ENCODE results near the gene MISP. TPM values are rescaled to one million over a fixed set of nuclear protein-coding genes. Genes with fewer than 3 reads are reported as not detected.

The MISP gene
- total and polyA plus RNA-seq, 7 experiments from 2014 or later: not detected

DNA sequence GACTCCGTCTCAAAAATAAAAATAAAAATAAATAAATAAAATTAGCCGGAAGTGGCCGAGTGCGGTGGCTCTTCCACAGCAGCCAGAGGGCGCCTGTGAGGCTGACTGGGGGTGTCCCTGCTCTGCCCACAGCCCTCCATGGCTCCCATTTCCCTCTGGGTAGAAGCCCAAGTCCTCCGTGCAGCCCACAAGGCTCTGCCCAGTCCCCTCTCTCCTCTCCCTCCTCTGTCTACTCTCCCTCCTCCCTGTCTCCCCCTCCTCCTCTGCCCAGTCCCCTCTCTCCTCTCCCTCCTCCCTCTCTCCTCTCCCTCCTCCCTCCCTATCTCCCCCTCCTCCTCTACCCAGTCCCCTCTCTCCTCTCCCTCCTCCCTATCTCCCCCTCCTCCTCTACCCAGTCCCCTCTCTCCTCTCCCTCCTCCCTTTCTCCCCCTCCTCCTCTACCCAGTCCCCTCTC lies 20.4 kb downstream of the MISP start:
- peaks cover 0 to 4% (median 0%) of the 10 kb centered on the region in 7 donors for H3K4me1 Mint-ChIP-seq
- H3K4me3 Mint-ChIP-seq: no peak overlapping the region
- no peaks in the 10 kb centered on the region for H3K36me3 ChIP-seq (ENCODE audit: control insufficient read depth in 2 of 3, insufficient read depth in 3 of 3, low read length in 3 of 3)
- no peak overlapping the region for H3K27ac Mint-ChIP-seq
- ATAC-seq: peak; percentile 67
- no peaks in the 10 kb centered on the region for H3K36me3 Mint-ChIP-seq
- no peak overlapping the region for H3K27ac ChIP-seq (ENCODE audit: low read depth, low read length)
- peaks cover 0 to 8% (median 4%) of the 10 kb centered on the region in 5 donors for H3K27me3 Mint-ChIP-seq
- ChIA-PET POLR2A (interaction anchor here (1.0 kb wide), 1 partner anchor 162 kb away, joined by 3 read pairs; no protein-coding TSS in a partner anchor), CTCF (no interaction called here)
- H3K9me3 Mint-ChIP-seq: no peaks in the 10 kb centered on the region
- no peak overlapping the region for H3K4me3 ChIP-seq (ENCODE audit: low read length)
- no peaks in the 10 kb centered on the region for H3K4me1 ChIP-seq (ENCODE audit: control insufficient read depth in 2 of 2, insufficient read depth in 2 of 2, low read length in 2 of 2)
- DNase-seq: no peak
- no peaks in the 10 kb centered on the region for H3K9me3 ChIP-seq (ENCODE audit: control insufficient read depth in 2 of 3, low read length in 3 of 3)
- intact Hi-C loops (cut with micrococcal nuclease): loop anchor here (2.0 to 10.0 kb wide), 4 partner anchors 25 to 226 kb away; partner anchors contain the start of genes PTBP1 (in 1 of the 2) and WDR18 (in 1 of the 2)
- no peaks in the 10 kb centered on the region for H3K27me3 ChIP-seq (ENCODE audit: control insufficient read depth in 2 of 2, insufficient read depth in 2 of 2, low read length in 2 of 2)

DNA sequence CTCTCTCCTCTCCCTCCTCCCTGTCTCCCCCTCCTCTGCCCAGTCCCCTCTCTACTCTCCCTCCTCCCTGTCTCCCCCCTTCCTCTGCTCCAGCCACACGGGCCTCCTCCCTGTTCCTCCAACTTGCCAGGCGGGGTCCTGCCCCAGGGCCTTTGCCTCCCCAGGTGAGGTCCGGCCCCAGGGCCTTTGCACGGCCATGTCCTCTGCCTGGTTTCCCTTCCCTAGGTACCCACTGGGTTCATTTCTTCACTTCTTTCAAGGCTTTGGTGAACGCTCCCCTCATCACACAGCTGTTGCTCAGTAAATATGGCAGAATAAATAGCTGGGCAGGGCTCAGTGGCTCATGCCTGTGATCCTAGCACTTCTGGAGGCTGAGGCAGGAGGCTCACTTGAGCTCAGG lies 21.2 kb downstream of the MISP start:
- H3K4me1 Mint-ChIP-seq: peaks cover 0 to 4% (median 0%) of the 10 kb centered on the region in 7 donors

DNA sequence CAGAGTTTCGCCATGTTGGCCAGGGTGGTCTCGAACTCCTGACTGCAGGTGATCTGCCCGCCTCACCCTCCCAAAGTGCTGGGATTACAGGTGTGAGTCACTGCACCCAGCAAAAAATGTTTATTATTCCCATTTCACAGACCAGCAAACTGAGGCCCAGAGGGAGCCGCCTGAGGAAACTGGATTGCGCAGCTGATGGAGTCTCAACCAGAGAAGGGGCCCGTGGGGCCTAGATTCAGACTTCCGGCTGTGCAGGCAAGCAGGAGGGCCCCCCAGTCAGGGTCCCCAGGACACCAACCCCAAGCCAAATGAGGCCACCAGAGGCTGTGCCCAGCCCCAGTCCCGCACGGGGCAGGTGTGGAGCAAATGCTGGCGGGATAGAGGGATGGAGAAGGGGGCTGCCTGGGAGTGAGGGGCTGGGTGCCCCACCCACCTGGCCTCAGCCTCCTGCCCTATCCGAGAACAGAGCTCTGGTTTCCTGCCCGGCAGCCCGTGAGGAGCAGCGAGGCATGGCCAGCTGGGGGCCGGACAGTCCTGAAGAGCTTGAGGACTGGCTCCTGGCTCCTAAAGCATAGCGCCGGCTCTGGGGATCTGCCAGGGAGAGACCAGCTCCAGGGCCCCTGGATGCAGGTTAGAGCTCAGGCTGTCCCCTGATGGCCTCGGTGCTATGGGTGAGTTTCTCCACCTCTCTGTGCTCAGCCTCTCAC lies 22.0 kb downstream of the MISP start:
- Histone ChIP-seq H3K27ac (ENCODE audit: low read depth, low read length) (no peak overlapping the region), H3K36me3 (ENCODE audit: control insufficient read depth in 2 of 3, insufficient read depth in 3 of 3, low read length in 3 of 3) (no peaks in the 10 kb centered on the region), H3K4me1 (ENCODE audit: control insufficient read depth in 2 of 2, insufficient read depth in 2 of 2, low read length in 2 of 2) (no peaks in the 10 kb centered on the region), H3K9me3 (ENCODE audit: control insufficient read depth in 2 of 3, low read length in 3 of 3) (no peaks in the 10 kb centered on the region), H3K4me3 (ENCODE audit: low read length) (no peak overlapping the region), H3K27me3 (ENCODE audit: control insufficient read depth in 2 of 2, insufficient read depth in 2 of 2, low read length in 2 of 2) (no peaks in the 10 kb centered on the region)
- POLR2A ChIA-PET: interaction anchor here (0.6 kb wide), 1 partner anchor 265 kb away, joined by 3 read pairs; no protein-coding TSS in a partner anchor
- intact Hi-C loops (cut with micrococcal nuclease): loop anchor here (5.0 to 10.0 kb wide), 2 partner anchors 212 to 224 kb away; partner anchors contain the start of gene WDR18 (in 1 of the 2)
- ATAC-seq (no peak), DNase-seq (no peak)
- no peaks in the 10 kb centered on the region for H3K9me3 Mint-ChIP-seq
- H3K4me3 Mint-ChIP-seq: no peak overlapping the region
- H3K36me3 Mint-ChIP-seq: no peaks in the 10 kb centered on the region
- CTCF ChIA-PET: interaction anchor here (1.0 kb wide), 1 partner anchor 91 kb away, joined by 3 read pairs; no protein-coding TSS in a partner anchor
- peaks cover 0 to 8% (median 0%) of the 10 kb centered on the region in 5 donors for H3K27me3 Mint-ChIP-seq
- H3K27ac Mint-ChIP-seq: no peak overlapping the region
- peaks cover 0 to 4% (median 0%) of the 10 kb centered on the region in 7 donors for H3K4me1 Mint-ChIP-seq

More for the DNA sequence above, 21.2 kb downstream of the MISP start:
- intact Hi-C loops (cut with micrococcal nuclease): loop anchor here (5.0 to 10.0 kb wide), 2 partner anchors 213 to 225 kb away; partner anchors contain the start of gene WDR18 (in 1 of the 2)
- no peaks in the 10 kb centered on the region for H3K36me3 Mint-ChIP-seq
- ATAC-seq (no peak), DNase-seq (no peak)
- Histone ChIP-seq H3K27ac (ENCODE audit: low read depth, low read length) (no peak overlapping the region), H3K27me3 (ENCODE audit: control insufficient read depth in 2 of 2, insufficient read depth in 2 of 2, low read length in 2 of 2) (no peaks in the 10 kb centered on the region), H3K4me3 (ENCODE audit: low read length) (no peak overlapping the region), H3K9me3 (ENCODE audit: control insufficient read depth in 2 of 3, low read length in 3 of 3) (no peaks in the 10 kb centered on the region), H3K4me1 (ENCODE audit: control insufficient read depth in 2 of 2, insufficient read depth in 2 of 2, low read length in 2 of 2) (no peaks in the 10 kb centered on the region), H3K36me3 (ENCODE audit: control insufficient read depth in 2 of 3, insufficient read depth in 3 of 3, low read length in 3 of 3) (no peaks in the 10 kb centered on the region)
- CTCF ChIA-PET: no interaction called here
- H3K27ac Mint-ChIP-seq: peak overlapping the region in 2 of 9 donors; percentile 24 to 54
- H3K4me3 Mint-ChIP-seq: peak overlapping the region in 1 of 10 donors; percentile 33
- H3K27me3 Mint-ChIP-seq: peaks cover 0 to 8% (median 3%) of the 10 kb centered on the region in 5 donors
- H3K9me3 Mint-ChIP-seq: no peaks in the 10 kb centered on the region
- POLR2A ChIA-PET: interaction anchor here (0.6 kb wide), 1 partner anchor 265 kb away, joined by 3 read pairs; no protein-coding TSS in a partner anchor

DNA sequence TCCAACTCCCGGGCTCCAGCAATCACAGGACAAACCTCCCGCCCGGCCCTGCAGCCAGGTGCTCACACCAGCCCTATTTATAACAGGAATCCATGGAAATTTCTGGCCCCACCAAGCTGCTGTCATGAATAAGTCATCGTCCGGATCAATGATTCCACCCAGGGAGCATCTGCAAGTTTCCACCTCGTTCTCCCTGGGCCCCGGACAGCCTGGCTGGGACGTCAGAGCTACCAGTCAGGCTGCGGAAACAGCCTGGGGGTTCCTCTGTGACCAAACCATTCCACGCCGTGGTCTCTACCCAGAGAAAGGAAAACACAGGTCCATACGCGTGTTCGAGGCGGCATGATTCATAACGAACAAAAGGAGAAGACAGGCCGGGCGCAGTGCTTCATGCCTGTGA lies 25.6 kb downstream of the MISP start:
- Histone ChIP-seq H3K9me3 (ENCODE audit: control insufficient read depth in 2 of 3, low read length in 3 of 3) (no peaks in the 10 kb centered on the region), H3K4me1 (ENCODE audit: control insufficient read depth in 2 of 2, insufficient read depth in 2 of 2, low read length in 2 of 2) (no peaks in the 10 kb centered on the region), H3K27ac (ENCODE audit: low read depth, low read length) (no peak overlapping the region), H3K27me3 (ENCODE audit: control insufficient read depth in 2 of 2, insufficient read depth in 2 of 2, low read length in 2 of 2) (no peaks in the 10 kb centered on the region), H3K4me3 (ENCODE audit: low read length) (no peak overlapping the region), H3K36me3 (ENCODE audit: control insufficient read depth in 2 of 3, insufficient read depth in 3 of 3, low read length in 3 of 3) (no peaks in the 10 kb centered on the region)
- ATAC-seq: no peak
- Mint-ChIP-seq H3K27me3 (peaks cover 0 to 5% (median 0%) of the 10 kb centered on the region in 5 donors), H3K36me3 (no peaks in the 10 kb centered on the region), H3K4me1 (no peaks in the 10 kb centered on the region), H3K9me3 (peaks cover 0 to 2% (median 0%) of the 10 kb centered on the region in 11 donors), H3K4me3 (no peak overlapping the region), H3K27ac (no peak overlapping the region)
- POLR2A ChIA-PET: no interaction called here
- CTCF ChIA-PET: no interaction called here
- no peak for DNase-seq
- intact Hi-C loops (cut with micrococcal nuclease): loop anchor here in 1 of 2 donors (10.0 kb wide), 1 partner anchor 208 kb away; the partner anchor contains the start of gene WDR18

DNA sequence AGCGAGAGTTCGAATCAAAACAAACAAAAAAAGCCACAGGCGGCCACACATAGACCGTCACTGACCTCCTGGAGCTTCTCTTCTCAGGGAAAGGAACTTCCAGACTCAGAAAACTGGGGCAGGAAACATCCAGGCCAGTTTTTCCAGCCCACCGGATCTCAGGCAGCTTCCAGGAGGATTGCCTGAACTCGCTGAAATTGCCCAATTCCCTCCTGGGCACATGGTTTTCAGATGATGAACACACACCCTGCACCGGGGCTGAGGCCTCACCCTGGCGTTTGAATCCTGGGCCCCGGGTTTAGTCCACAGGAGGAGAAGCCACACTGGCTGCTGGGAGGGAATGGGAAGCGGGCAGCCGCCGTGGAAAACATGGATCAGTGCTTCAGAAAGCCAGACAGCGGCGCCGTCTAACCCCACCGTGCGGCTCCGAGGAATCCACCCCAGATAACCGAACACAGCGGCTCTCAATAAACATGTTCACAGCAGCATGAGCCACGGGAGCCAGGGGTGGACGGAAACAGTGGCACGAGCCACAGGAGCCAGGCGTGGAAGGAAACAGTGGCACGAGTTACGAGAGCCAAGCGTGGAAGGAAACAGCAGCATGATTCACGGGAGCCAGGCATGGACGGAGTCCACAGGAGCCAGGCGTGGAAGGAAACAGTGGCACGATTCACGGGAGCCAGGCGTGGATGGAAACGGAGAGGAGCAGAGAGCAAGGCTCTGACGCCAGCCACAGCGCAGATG lies 28.2 kb downstream of the MISP start:
- H3K27ac ChIP-seq (ENCODE audit: low read depth, low read length): no peak overlapping the region
- Mint-ChIP-seq H3K9me3 (peaks cover 0 to 2% (median 0%) of the 10 kb centered on the region in 11 donors), H3K36me3 (no peaks in the 10 kb centered on the region), H3K27ac (no peak overlapping the region), H3K4me1 (no peaks in the 10 kb centered on the region), H3K27me3 (peaks cover 0 to 4% (median 0%) of the 10 kb centered on the region in 5 donors), H3K4me3 (no peak overlapping the region)
- H3K36me3 ChIP-seq (ENCODE audit: control insufficient read depth in 2 of 3, insufficient read depth in 3 of 3, low read length in 3 of 3): no peaks in the 10 kb centered on the region
- no peaks in the 10 kb centered on the region for H3K27me3 ChIP-seq (ENCODE audit: control insufficient read depth in 2 of 2, insufficient read depth in 2 of 2, low read length in 2 of 2)
- no peaks in the 10 kb centered on the region for H3K4me1 ChIP-seq (ENCODE audit: control insufficient read depth in 2 of 2, insufficient read depth in 2 of 2, low read length in 2 of 2)
- H3K4me3 ChIP-seq (ENCODE audit: low read length): no peak overlapping the region
- ChIA-PET CTCF (no interaction called here), POLR2A (no interaction called here)
- DNase-seq: no peak
- intact Hi-C loops (cut with micrococcal nuclease): loop anchor here in 1 of 2 donors (10.0 kb wide), 1 partner anchor 206 kb away; the partner anchor contains the start of gene WDR18
- no peaks in the 10 kb centered on the region for H3K9me3 ChIP-seq (ENCODE audit: control insufficient read depth in 2 of 3, low read length in 3 of 3)
- ATAC-seq: no peak

DNA sequence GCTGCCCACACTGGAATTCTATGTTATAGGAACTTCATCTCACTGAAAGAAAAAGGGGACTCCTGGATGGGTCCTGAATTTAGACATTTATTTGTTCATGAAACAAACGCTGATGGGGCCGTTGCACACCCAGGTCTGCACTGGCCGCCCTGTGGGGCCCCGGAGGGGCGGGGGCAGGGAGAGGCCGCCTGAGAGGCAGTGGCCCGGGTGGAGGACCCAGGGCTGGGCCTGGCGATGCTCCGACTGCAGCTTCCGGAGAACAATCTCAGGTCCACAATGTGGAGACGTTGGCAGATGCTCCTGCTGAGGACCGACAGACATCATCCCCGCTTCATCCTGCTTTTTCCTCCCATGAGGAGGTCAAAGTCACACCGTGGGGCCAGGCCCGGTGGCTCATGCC lies 30.0 kb downstream of the MISP start:
- DNase-seq (no peak), ATAC-seq (no peak)
- Histone ChIP-seq H3K9me3 (ENCODE audit: control insufficient read depth in 2 of 3, low read length in 3 of 3) (no peaks in the 10 kb centered on the region), H3K4me1 (ENCODE audit: control insufficient read depth in 2 of 2, insufficient read depth in 2 of 2, low read length in 2 of 2) (no peaks in the 10 kb centered on the region), H3K27me3 (ENCODE audit: control insufficient read depth in 2 of 2, insufficient read depth in 2 of 2, low read length in 2 of 2) (no peaks in the 10 kb centered on the region), H3K36me3 (ENCODE audit: control insufficient read depth in 2 of 3, insufficient read depth in 3 of 3, low read length in 3 of 3) (no peaks in the 10 kb centered on the region), H3K27ac (ENCODE audit: low read depth, low read length) (no peak overlapping the region), H3K4me3 (ENCODE audit: low read length) (no peak overlapping the region)
- ChIA-PET POLR2A (no interaction called here), CTCF (no interaction called here)
- Mint-ChIP-seq H3K4me1 (no peaks in the 10 kb centered on the region), H3K27me3 (peaks cover 0 to 4% (median 0%) of the 10 kb centered on the region in 5 donors), H3K9me3 (peaks cover 0 to 2% (median 0%) of the 10 kb centered on the region in 11 donors), H3K4me3 (no peak overlapping the region), H3K27ac (no peak overlapping the region), H3K36me3 (no peaks in the 10 kb centered on the region)
- intact Hi-C loops (cut with micrococcal nuclease): no loop called here

All from naive thymus-derived CD4-positive, alpha-beta T cell (primary cell).